Adipose tissue (tissue), 3 donors: Measurements from ENCODE around the gene ISG15. TPM values are rescaled to one million over a fixed set of nuclear protein-coding genes. Genes with fewer than 3 reads are reported as not detected.
"Not testable (repeated sequence)": the region's sequence is repeated elsewhere in the genome, so short reads cannot be mapped to it uniquely, and the experiment has no call there.

ENCODE experiments used
- H3K27ac ChIP-seq: one replicate; pipeline ENCODE4 v1.5.1; 2013; ENCODE audit warnings: low read depth, low read length
- WGBS, 3 donors: extraction: QIAGEN DNeasy Blood & Tissue Kit; methylation state at CpG; one replicate each; pipeline ENCODE4 v1.1.7; 2013; 5-methylcytosine and 5-hydroxymethylcytosine counted together
- polyA plus RNA-seq, 3 donors: library from polyadenylated mRNA; stranded (reverse); fragments of 200-250 nt; gene quantifications; one replicate each; pipeline ENCODE4 v1.2.3, GENCODE V29; 2013
- donor health status: healthy with polysubstance abuse.
- donor health status: Bipolar disorder and iron deficiency.
- donor health status: healthy.

The ISG15 gene
- polyA plus RNA-seq, 3 donors, result 43.7 to 83.5 (median 44.3) TPM

GRCh38 chr1:974293-974640 lies 39.0 kb upstream of the ISG15 start:
- no peak overlapping the region for H3K27ac ChIP-seq
- WGBS, 3 donors, result 83 to 87% (median 86%) methylated on average over 11 of the region's 11 CpGs

GRCh38 chr1:974687-975328 lies 38.5 kb upstream of the ISG15 start:
- H3K27ac ChIP-seq, result no peak overlapping the region
- 66 to 75% (median 70%) methylated on average over 17 of the region's 17 CpGs for WGBS, 3 donors

- no peak overlapping the region for H3K27ac ChIP-seq
- 55 to 73% (median 62%) methylated on average over 8 to 9 of the region's 9 CpGs for WGBS, 3 donors
Observed at GRCh38 chr1:975365-975764, 37.9 kb upstream of the ISG15 start.

GRCh38 chr1:975896-976683 lies 37.2 kb upstream of the ISG15 start:
- H3K27ac ChIP-seq, result no peak overlapping the region
- 2 to 3% (median 3%) methylated on average over 39 to 40 of the region's 40 CpGs for WGBS, 3 donors

GRCh38 chr1:976791-977190 lies 36.5 kb upstream of the ISG15 start:
- not testable (repeated sequence) for H3K27ac ChIP-seq
- WGBS, 3 donors, result 65 to 78% (median 68%) methylated on average over 8 to 17 of the region's 39 CpGs

GRCh38 chr1:978069-978834 lies 35.0 kb upstream of the ISG15 start:
- H3K27ac ChIP-seq, result no peak overlapping the region
- WGBS, 3 donors, result 83 to 92% (median 83%) methylated on average over 33 to 44 of the region's 44 CpGs

- 84 to 87% (median 85%) methylated on average over 55 to 60 of the region's 60 CpGs for WGBS, 3 donors
- no peak overlapping the region for H3K27ac ChIP-seq
Observed at GRCh38 chr1:978835-979743, 34.2 kb upstream of the ISG15 start.

GRCh38 chr1:979744-980072 lies 33.6 kb upstream of the ISG15 start:
- WGBS, 3 donors, result 91% methylated on average over 7 to 9 of the region's 9 CpGs
- no peak overlapping the region for H3K27ac ChIP-seq

GRCh38 chr1:980137-980571 lies 33.1 kb upstream of the ISG15 start:
- 70 to 83% (median 81%) methylated on average over 13 of the region's 13 CpGs for WGBS, 3 donors
- H3K27ac ChIP-seq, result no peak overlapping the region

- H3K27ac ChIP-seq, result no peak overlapping the region
Observed at GRCh38 chr1:980602-981395, 32.5 kb upstream of the ISG15 start.

GRCh38 chr1:981491-981954 lies 31.8 kb upstream of the ISG15 start:
- H3K27ac ChIP-seq, result no peak overlapping the region
- WGBS, 3 donors, result 68 to 78% (median 74%) methylated on average over 19 to 21 of the region's 21 CpGs

More at GRCh38 chr1:980602-981395, 32.5 kb upstream of the ISG15 start:
- 66 to 72% (median 70%) methylated on average over 35 of the region's 35 CpGs for WGBS, 3 donors

GRCh38 chr1:981955-982558 lies 31.2 kb upstream of the ISG15 start, which contains the start of gene PERM1:
Gene PERM1, minus strand, starts transcription at chr1:982093. Its CDS starts 1,064 bp downstream, at chr1:981029.
- 43 to 68% (median 57%) methylated on average over 28 of the region's 28 CpGs for WGBS, 3 donors
- no peak within 1 kb of the TSS for H3K27ac ChIP-seq

- WGBS, 3 donors, result 62 to 84% (median 80%) methylated on average over 42 to 43 of the region's 43 CpGs
- no peak overlapping the region for H3K27ac ChIP-seq
Observed at GRCh38 chr1:982765-983436, 30.4 kb upstream of the ISG15 start.

- WGBS, 3 donors, result 15 to 20% (median 19%) methylated on average over 28 to 29 of the region's 29 CpGs
- no peak overlapping the region for H3K27ac ChIP-seq
Observed at GRCh38 chr1:983798-984475, 29.4 kb upstream of the ISG15 start.

- 51 to 61% (median 55%) methylated on average over 12 of the region's 12 CpGs for WGBS, 3 donors
- no peak overlapping the region for H3K27ac ChIP-seq
Observed at GRCh38 chr1:984476-984814, 28.9 kb upstream of the ISG15 start.

GRCh38 chr1:985126-985525 lies 28.2 kb upstream of the ISG15 start:
- no peak overlapping the region for H3K27ac ChIP-seq
- WGBS, 3 donors, result 73 to 79% (median 78%) methylated on average over 13 of the region's 13 CpGs
